CD4-positive, alpha-beta T cell treated with Interleukin-10 for 1 hour (primary cell): ENCODE measurements around the gene NBDY.
"Not testable (repeated sequence)": the region's sequence is repeated elsewhere in the genome, so short reads cannot be mapped to it uniquely, and the experiment has no call there.

Experiments used
- DNase-seq: peaks from one replicate; pipeline ENCODE4 v3.0.0-alpha.2; 2020

NBDY gene

DNA sequence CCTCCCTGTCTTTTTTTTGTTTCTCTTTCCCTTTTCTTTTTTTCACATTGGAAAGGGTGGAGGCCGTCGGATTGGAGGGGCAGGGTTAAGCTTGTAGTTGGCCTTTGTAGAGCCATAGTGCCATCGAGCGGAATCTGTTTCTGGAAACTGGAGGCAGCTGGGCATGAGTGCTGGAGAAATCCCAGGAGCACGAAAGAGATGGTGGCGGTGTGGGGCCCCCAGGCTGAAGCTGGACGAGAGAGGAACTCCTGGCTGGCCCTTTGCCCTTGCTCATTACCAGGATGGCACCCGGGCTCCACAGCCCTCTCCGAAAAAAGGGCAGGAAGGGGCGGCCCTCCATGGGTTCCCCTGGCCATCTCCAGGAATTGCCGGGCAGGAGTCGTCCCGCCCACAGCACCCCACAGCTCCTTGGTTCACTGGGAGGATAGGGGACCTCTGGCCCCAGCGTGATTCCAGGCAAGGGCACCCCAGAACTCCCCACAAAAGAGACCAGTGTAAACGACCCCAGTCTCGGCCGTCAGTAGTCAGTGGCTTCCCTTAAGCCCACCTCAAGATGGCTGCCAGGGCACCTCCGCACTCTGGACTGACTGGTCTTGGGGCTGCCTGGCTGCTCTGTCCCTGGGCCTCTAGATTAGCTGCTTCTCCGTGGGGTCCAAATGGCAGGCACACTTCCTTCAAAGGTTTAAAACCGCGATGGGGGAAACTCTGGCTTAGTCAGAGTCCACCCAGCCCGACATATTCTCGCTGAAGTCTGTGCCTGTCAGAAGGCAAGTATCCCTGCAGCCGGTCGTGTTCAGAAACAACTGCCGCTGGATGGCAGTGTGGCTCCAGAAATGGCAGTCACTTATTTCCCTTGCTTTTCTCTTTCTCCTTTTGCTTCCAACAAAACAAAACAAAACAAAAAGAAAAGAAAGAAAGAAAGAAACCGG lies 74.1 kb downstream of the NBDY start:
- DNase-seq = peak; percentile 54

- DNase-seq = no peak
Observed at GRCh38 chrX:56803850-56804681, 75.0 kb downstream of the NBDY start.

DNA sequence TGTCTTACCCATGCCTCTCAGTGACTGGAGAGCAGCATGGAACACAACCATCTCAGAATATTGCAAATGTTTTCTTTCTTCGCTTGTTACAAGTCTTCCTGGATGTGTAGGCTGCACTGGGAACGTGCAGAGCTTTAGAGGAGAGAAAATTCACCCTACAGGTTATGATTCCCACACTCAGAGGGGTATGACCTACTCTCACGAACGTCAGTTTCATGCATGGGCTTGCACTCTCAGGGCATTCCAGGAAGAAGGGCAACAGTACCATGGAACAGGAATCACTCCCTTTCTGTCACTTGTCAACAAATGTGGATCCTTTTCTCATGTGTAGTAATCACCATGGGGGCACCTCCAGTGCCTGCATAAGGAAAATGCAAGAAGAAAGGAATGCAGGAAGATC lies 75.8 kb downstream of the NBDY start:
- DNase-seq = no peak

DNA sequence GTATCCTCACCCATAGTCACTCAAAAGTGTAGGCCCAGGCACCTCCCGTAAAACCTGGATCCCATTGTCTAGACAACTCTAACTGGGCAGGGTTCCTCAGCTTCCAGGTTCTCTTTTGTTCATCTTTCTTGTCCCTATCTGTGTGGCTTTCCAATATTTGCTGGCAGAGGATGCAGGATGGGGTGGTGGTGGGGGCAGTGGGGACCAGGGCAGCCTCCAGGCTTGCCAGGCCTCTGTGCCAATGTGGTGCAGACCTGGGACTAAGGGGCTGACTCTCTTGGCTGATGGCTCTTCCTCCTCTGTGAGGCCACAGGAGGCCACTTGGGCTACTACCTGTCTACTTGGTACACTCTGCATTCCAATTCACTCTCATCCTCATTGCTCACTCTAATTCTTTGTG lies 76.4 kb downstream of the NBDY start:
- no peak for DNase-seq

- DNase-seq = not testable (repeated sequence)
Observed at GRCh38 chrX:56806176-56806575, 77.1 kb downstream of the NBDY start.

GRCh38 chrX:56811599-56811998 lies 82.6 kb downstream of the NBDY start:
- no peak for DNase-seq

GRCh38 chrX:56812515-56813105 lies 83.6 kb downstream of the NBDY start:
- DNase-seq = peak; percentile 61

GRCh38 chrX:56813318-56813837 lies 84.3 kb downstream of the NBDY start:
- DNase-seq = peak; percentile 62

GRCh38 chrX:56817179-56817578 lies 88.1 kb downstream of the NBDY start:
- no peak for DNase-seq

DNA sequence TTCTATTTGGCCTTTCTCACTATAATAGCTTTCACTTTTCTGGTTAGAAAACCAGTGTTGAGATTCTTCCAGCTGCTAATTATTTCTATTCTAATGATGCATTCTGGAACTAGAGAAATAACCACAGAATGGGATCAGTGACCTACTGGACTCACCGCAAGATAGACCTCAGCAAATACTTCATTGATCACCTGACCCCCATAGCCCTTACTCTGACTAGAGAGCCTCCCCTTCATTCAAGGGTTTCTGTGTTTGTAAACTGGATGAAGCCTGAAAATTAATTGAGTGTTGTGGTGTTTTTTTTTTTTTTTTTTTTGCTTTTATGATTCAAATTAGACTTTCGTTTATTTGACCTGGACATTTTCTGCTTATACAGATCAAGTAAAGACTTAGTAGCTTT lies 97.0 kb downstream of the NBDY start:
- DNase-seq = no peak

GRCh38 chrX:56833626-56834025 lies 104.6 kb downstream of the NBDY start:
- DNase-seq = no peak

GRCh38 chrX:56853436-56853835 lies 124.4 kb downstream of the NBDY start:
- no peak for DNase-seq

DNA sequence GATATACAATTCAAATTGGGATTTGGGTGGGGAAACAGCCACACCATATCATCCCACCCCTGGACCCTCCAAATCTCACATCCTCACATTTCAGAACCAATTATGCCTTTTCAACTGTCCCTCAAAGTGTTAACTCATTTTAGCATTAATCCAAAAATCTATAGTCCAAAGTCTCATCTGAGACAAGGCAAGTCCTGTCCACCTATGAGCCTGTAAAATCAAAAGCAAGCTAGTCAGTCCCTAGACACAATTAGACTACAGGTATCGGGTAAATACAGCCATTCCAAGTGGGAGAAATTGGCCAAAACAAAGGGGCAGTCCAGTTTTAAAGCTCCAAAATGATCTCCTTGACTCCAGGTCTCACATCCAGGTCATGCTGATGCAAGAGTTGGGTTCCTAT lies 128.0 kb downstream of the NBDY start:
- no peak for DNase-seq

DNA sequence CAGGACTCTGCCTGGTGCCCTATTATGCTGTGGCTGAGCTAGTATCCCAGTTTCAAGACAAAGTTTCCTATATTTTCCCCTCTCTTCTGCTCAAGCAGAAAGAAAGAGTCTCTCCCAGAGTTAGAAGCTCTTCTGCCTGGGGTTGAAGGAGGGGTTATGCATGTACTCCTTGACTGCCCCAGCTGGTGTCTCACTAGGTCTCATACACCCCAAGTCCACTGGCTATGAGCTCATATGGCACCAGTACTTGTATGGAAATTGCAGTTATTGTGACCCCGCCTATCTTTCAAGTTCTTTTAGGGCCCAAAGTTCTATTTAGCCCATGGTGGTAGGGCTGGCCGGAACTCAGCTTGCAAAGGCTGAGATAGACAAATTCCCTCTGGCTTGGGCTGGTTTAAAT lies 131.8 kb downstream of the NBDY start:
- DNase-seq = no peak
